ENCODE results near the gene STAC3. TPM values are rescaled to one million over a fixed set of nuclear protein-coding genes. Genes with fewer than 3 reads are reported as not detected.

Gene STAC3
- total and polyA plus RNA-seq, 9 of the 15 experiments (the other 6 are each of a cell fraction or from before 2014, with no cell fraction given) = 0.45 to 6.4 (median 3.3) TPM

- Histone ChIP-seq H3K9me1 (ENCODE audit: control insufficient read depth, insufficient read depth, low read length) (no peaks in the 10 kb centered on the region), H3K4me1 (replicated peaks in 1 of 2; ENCODE audit: control insufficient read depth in 2 of 2, insufficient read depth in 2 of 2, low read length in 2 of 2) (peaks cover 0 to 48% of the 10 kb centered on the region in 2 experiments; a peak in 2 of 5 replicates), H3K4me2 (ENCODE audit: insufficient read depth, low read length) (no peak overlapping the region), H2AFZ (ENCODE audit: low read depth, low read length) (no peak overlapping the region), H4K20me1 (replicated peaks; ENCODE audit: control insufficient read depth, insufficient read depth, low read length) (peaks cover 32% of the 10 kb centered on the region), H3K79me2 (ENCODE audit: control insufficient read depth, insufficient read depth, low read length) (no peaks in the 10 kb centered on the region), H3K27me3 (ENCODE audit: control insufficient read depth in 2 of 2, insufficient read depth in 2 of 2, low read length in 2 of 2) (peaks cover 71 to 96% of the 10 kb centered on the region in 2 experiments; a peak in 4 of 5 replicates), H3K9ac (ENCODE audit: insufficient read depth in 1 of 2, low read depth in 2 of 2, low read length in 2 of 2) (no peak overlapping the region), H3K4me3 (no peak overlapping the region), H3K36me3 (ENCODE audit: control insufficient read depth, insufficient read depth, low read length) (no peaks in the 10 kb centered on the region), H3K27ac (ENCODE audit: extremely low read depth, low read depth, low read length) (no peak overlapping the region), H3K9me3 (replicated peaks; ENCODE audit: control insufficient read depth, insufficient read depth, low read depth, low read length) (no peaks in the 10 kb centered on the region)
- CTCF ChIA-PET (ENCODE audit: low intra/inter-chr PET ratio) = no interaction called here
- DNase-seq (ENCODE audit: extremely low read depth in 1 of 4, low spot score in 3 of 4) (no peak), ATAC-seq (no peak), FAIRE-seq (no peak)
- no peak for TF ChIP-seq DNMT1 (IDR thresholded peaks at IDR 0.05)
- TF ChIP-seq SNRNP70 (optimal IDR thresholded peaks at IDR 0.05; ENCODE audit: low read depth, low read length) = no peak
- TF ChIP-seq RBFOX2 (IDR thresholded peaks at IDR 0.05; ENCODE audit: low read depth, low read length) = no peak
- TF ChIP-seq CCAR2 (IDR thresholded peaks at IDR 0.05; ENCODE audit: low read depth, low read length) = no peak
- BruUV-seq (replicated peaks) = no TSS peak
- intact Hi-C loops (cut with micrococcal nuclease) = no loop called here
- 4% methylated on average over 13 of the region's 15 CpGs for WGBS (ENCODE audit: insufficient coverage, low coverage, missing lambda C conversion rate)
- POLR2A ChIA-PET = no interaction called here
- in situ Hi-C loops (cut with MboI) = no loop called here
Observed at GRCh38 chr12:57200497-57200896, 50.5 kb downstream of the STAC3 start.

- 6% methylated on average over 15 of the region's 15 CpGs for WGBS (ENCODE audit: insufficient coverage, low coverage, missing lambda C conversion rate)
- ChIA-PET CTCF (ENCODE audit: low intra/inter-chr PET ratio) (no interaction called here), POLR2A (interaction anchor here (0.8 kb wide), 1 partner anchor 12 kb away, joined by 4 read pairs; no protein-coding TSS in a partner anchor)
- DNase-seq (ENCODE audit: extremely low read depth in 1 of 4, low spot score in 3 of 4) = no peak
- peaks cover 0 to 49% of the 10 kb centered on the region in 2 experiments; a peak in 2 of 5 replicates for H3K4me1 ChIP-seq (replicated peaks in 1 of 2; ENCODE audit: control insufficient read depth in 2 of 2, insufficient read depth in 2 of 2, low read length in 2 of 2)
- H3K27ac ChIP-seq (ENCODE audit: extremely low read depth, low read depth, low read length) = no peak overlapping the region
- H3K4me3 ChIP-seq = no peak overlapping the region
- no peaks in the 10 kb centered on the region for H3K36me3 ChIP-seq (ENCODE audit: control insufficient read depth, insufficient read depth, low read length)
- peaks cover 74 to 96% of the 10 kb centered on the region in 2 experiments; a peak in 4 of 5 replicates for H3K27me3 ChIP-seq (ENCODE audit: control insufficient read depth in 2 of 2, insufficient read depth in 2 of 2, low read length in 2 of 2)
- H3K4me2 ChIP-seq (ENCODE audit: insufficient read depth, low read length) = no peak overlapping the region
- intact Hi-C loops (cut with micrococcal nuclease) = loop anchor here (5.0 kb wide), 1 partner anchor 43 kb away; no protein-coding TSS in a partner anchor
- H3K9ac ChIP-seq (ENCODE audit: insufficient read depth in 1 of 2, low read depth in 2 of 2, low read length in 2 of 2) = no peak overlapping the region; a peak in 1 of 4 replicates
- H3K79me2 ChIP-seq (ENCODE audit: control insufficient read depth, insufficient read depth, low read length) = no peaks in the 10 kb centered on the region
- in situ Hi-C loops (cut with MboI) = no loop called here
- no peak for FAIRE-seq
- no peak for ATAC-seq
- H4K20me1 ChIP-seq (replicated peaks; ENCODE audit: control insufficient read depth, insufficient read depth, low read length) = peaks cover 38% of the 10 kb centered on the region
- H2AFZ ChIP-seq (ENCODE audit: low read depth, low read length) = no peak overlapping the region
- H3K9me1 ChIP-seq (ENCODE audit: control insufficient read depth, insufficient read depth, low read length) = no peaks in the 10 kb centered on the region
- no peaks in the 10 kb centered on the region for H3K9me3 ChIP-seq (replicated peaks; ENCODE audit: control insufficient read depth, insufficient read depth, low read depth, low read length)
- no TSS peak for BruUV-seq (replicated peaks)
- no peak for TF ChIP-seq TGIF2 (CRISPR knock-in tag; IDR thresholded peaks at IDR 0.05)
- no peak for TF ChIP-seq RBM17 (IDR thresholded peaks at IDR 0.05; ENCODE audit: borderline replicate concordance, low read depth, low read length)
- no peak for TF ChIP-seq MEIS2 (IDR thresholded peaks at IDR 0.05; ENCODE audit: partially characterized antibody)
- no peak for TF ChIP-seq ZBTB43 (CRISPR knock-in tag; IDR thresholded peaks at IDR 0.05)
- TF ChIP-seq SNRNP70 (optimal IDR thresholded peaks at IDR 0.05; ENCODE audit: low read depth, low read length) = no peak
- no peak for TF ChIP-seq NCOR1 (IDR thresholded peaks at IDR 0.05)
- no peak for TF ChIP-seq SFPQ (IDR thresholded peaks at IDR 0.05; ENCODE audit: low read depth, low read length)
- no peak for TF ChIP-seq SRSF9 (IDR thresholded peaks at IDR 0.05; ENCODE audit: borderline replicate concordance, low read depth, low read length)
- TF ChIP-seq ZNF384 (IDR thresholded peaks at IDR 0.05; ENCODE audit: low read depth, low read length) = no peak
- no peak for TF ChIP-seq RFX1 (IDR thresholded peaks at IDR 0.05)
- no peak for TF ChIP-seq SIN3B (IDR thresholded peaks at IDR 0.05; ENCODE audit: low read depth)
Observed at GRCh38 chr12:57199191-57199590, 51.8 kb downstream of the STAC3 start.
